Measurements from ENCODE around the gene TMEM119. TPM values are rescaled to one million over a fixed set of nuclear protein-coding genes. Genes with fewer than 3 reads are reported as not detected.
"Not testable (repeated sequence)": the region's sequence is repeated elsewhere in the genome, so short reads cannot be mapped to it uniquely, and the experiment has no call there.

TMEM119 gene
- polyA plus RNA-seq, 4 donors: 23.9 to 25.7 (median 25.5) TPM

GRCh38 chr12:108570743-108571608 lies 26.9 kb downstream of the TMEM119 start:
- no peak for DNase-seq (ENCODE audit: low read depth in 4 of 4, low spot score in 3 of 4)

DNA sequence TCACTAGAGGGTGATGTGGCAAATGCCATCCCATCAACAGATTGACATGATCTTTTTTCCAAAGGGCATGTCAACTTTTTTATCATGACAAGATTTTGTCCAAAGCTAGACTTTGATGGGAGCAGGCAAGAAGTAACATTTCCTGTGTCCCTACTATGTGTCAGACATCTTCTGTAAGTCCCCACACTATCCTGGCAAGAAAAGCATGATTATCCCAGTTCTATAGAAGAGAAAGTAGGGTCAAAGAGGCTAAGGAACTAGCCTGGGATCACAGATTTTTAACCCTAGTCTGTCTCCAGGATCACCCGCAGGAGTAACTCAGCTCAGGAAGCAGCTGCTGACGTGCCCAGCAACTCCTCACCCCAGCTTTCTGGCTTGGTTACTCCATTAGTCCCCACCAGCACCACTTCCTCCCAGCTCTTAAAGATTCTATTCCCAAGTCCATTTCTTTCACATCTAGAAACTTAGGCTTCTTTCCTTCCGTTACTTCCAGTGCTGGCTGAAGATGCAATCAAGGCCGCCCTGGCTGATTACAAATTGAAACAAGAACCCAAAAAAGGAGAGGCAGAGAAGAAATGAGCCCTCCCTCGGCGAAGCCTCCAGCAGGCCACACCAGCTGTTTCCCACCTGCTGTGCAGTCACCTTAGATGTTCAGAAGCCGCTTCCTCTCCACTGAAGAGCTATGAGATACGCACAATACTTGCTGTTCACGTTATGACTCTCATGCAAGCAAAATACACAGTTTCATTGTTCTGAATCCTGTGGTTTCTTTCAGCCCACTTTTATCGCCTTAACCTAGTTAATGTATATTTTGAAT lies 29.3 kb downstream of the TMEM119 start:
- DNase-seq (ENCODE audit: low read depth in 4 of 4, low spot score in 3 of 4): no peak

GRCh38 chr12:108567406-108568337 lies 30.2 kb downstream of the TMEM119 start:
- no peak for DNase-seq (ENCODE audit: low read depth in 4 of 4, low spot score in 3 of 4)

GRCh38 chr12:108566452-108566851 lies 31.4 kb downstream of the TMEM119 start:
- no peak for DNase-seq (ENCODE audit: low read depth in 4 of 4, low spot score in 3 of 4)

DNA sequence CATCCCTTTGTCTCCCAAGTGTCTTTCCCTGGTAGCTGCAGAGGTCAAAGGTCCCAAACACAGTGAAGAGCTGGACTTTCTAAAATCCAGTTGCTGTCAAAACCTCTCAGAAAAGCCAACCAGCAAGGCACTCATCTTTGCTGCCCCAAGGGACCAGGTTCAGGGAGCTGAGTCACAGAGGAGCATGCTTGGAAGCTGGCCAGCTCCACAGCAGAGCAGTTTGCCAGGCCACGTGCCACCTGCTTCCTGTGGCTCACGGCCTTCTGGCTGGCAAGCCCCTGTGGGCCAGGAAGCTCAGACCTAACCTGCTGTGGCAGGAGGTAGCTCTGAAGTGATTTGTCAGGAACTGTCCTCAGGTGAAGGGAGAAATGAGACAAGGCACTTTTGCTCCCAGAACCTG lies 31.9 kb downstream of the TMEM119 start:
- DNase-seq (ENCODE audit: low read depth in 4 of 4, low spot score in 3 of 4): no peak

- no peak for DNase-seq (ENCODE audit: low read depth in 4 of 4, low spot score in 3 of 4)
These were observed 32.7 kb downstream of the TMEM119 start for GRCh38 chr12:108565146-108565545.

- DNase-seq (ENCODE audit: low read depth in 4 of 4, low spot score in 3 of 4): no peak
These were observed 33.2 kb downstream of the TMEM119 start for GRCh38 chr12:108564724-108565123.

GRCh38 chr12:108563804-108564151 lies 34.1 kb downstream of the TMEM119 start:
- no peak for DNase-seq (ENCODE audit: low read depth in 4 of 4, low spot score in 3 of 4)

DNA sequence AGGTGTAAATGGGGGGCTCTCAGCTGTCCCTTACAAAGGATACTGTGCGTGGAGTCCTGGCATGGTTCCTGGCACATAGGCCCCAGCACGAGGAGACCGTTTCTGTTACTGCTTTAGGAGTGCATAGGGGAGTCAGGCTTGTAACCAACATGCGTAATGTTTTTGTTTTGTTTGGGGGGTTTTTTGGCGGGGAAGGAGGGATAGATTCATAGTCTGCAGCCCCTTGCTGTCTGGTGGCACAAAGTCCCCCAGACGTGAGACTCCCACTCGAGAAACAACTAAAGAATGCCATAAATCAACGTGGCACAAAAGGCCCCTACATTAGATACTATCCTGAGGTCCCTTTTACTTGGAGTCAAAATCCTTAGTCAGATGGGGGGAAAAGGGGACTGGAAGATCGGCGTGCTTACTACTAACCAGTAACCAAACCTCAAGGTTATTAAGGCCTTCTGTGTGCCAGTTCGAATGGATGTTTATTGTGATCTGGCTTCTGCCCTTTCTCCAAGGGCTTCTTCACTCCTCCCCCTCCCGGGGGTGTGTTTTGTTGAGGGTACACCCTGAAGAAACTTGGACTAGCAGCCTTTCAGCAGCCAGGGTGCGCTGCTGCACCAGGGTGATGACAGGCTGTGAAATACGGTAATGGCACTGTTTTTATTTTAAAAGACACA lies 34.6 kb downstream of the TMEM119 start:
- DNase-seq (ENCODE audit: low read depth in 4 of 4, low spot score in 3 of 4): peak; percentile 61 to 70 (median 70)

DNA sequence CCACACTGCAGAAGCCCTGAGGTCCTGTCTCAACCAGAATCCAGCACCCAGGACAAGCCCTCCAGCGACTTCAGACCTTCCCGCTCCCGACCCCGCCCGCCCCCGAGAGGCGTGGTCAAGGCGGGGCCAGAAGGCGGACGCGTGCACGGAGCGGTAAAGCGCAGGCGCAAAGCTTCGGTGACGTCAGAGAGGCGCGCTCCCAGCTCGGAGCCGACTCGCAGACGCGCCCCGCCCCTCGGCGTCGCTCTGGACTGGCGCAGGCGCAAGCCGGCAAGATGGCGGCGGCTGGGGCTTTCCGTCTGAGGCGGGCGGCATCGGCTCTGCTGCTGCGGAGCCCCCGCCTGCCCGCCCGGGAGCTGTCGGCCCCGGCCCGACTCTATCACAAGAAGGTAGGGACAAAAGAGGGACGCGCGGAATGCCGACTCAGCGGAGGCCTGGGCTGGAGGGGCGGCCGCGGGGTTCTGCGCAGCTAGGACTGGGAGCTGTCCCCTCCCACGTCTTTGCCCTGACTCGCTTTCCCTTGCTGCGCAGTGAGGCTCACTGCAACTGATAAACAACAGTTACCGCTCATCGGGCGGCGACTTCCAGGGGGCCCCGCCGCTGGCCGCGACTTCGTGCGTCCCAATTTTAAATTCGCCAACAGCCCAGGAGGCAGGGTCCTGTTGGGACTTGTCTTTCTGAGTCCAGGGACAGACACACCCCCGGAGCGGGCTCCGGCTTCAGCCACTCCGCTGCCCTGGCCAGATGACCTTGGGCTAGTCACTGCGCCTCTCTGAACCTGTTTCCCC lies 35.3 kb downstream of the TMEM119 start, which contains the start of gene ISCU:
ISCU (plus strand) TSS at position 249 of the 788 bp plus-strand sequence; CDS start at position 276, 27 bp downstream.
- peak; percentile 95 to 99 (median 96) for DNase-seq (ENCODE audit: low read depth in 4 of 4, low spot score in 3 of 4)

DNA sequence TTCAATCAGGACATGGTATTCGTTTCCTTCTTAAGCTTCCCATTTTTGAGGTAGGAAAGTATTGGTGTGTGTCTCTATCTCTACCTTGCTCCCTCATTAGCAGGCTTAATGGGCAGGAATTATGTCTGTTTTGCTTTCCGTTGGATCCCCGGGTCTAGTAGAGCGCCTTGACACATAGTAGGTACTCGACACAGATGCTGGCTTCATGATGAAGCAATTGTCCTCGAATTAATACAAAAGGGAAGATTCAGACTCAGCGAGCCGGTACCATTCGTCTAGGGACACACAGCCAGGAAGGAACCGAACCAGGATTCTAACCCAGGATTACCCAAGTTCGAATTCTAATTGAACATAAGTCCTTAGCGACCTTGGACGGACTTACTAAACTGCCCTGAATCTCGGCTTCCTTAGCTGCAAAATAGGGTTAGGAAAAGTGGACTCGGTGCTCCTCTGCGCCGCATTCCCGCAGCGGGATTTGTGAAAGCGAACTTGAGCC lies 36.0 kb downstream of the TMEM119 start:
- DNase-seq (ENCODE audit: low read depth in 4 of 4, low spot score in 3 of 4): no peak

DNA sequence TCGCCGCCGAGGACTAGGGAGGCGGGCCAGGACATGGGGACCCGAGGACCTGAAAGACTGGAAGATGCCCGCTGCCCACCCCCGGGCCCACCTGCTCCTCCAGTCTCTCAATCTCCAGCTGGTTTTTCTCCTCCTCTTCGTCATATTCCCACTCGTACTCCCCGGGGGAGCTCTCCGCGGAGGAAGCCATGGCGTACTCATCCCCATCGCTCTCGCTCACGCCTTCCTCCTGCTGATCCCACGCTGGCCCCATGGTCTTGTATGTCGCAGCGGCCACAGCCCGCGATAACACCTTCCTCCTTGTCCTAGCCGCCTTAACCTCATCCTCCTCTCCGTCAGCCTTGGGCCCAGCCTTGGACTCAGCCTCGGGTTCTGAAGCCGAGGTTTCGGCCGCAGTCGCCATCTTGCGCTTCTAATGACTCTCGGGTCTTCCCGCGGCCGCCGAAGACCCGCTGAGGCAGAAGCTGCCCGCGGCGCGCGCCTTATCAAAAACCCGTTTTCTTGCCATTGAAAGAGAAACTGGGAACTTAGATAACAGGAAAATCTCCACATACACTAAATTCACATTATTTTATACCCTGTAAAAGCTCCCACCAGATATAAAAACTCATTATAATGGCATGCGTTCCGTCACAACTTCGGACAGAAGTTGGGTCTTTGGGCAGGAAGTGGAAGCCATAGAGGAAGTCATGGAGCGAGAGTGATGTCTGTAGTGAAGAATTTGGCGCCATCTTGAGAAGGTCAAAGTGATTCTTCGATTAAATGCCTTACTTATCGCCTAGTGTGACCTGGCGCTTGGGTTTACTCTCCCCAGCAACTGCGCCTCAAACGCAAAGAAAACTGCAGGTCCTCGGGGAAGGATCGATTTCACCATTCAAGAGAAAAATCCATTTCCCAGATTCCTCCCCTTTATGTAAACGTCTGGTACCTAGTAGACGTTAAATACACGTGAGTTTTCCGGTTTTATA lies 36.8 kb downstream of the TMEM119 start, which contains the start of gene SART3:
SART3 (minus strand) TSS at position 422 of the 968 bp plus-strand sequence; CDS start at position 403, 19 bp downstream.
- peak; percentile 74 to 88 (median 78) for DNase-seq (ENCODE audit: low read depth in 4 of 4, low spot score in 3 of 4)

GRCh38 chr12:108560321-108560721 lies 37.6 kb downstream of the TMEM119 start:
- DNase-seq (ENCODE audit: low read depth in 4 of 4, low spot score in 3 of 4): peak in 1 of 4 donors; percentile 3

GRCh38 chr12:108559748-108560147 lies 38.1 kb downstream of the TMEM119 start:
- no peak for DNase-seq (ENCODE audit: low read depth in 4 of 4, low spot score in 3 of 4)

GRCh38 chr12:108559007-108559655 lies 38.8 kb downstream of the TMEM119 start:
- no peak for DNase-seq (ENCODE audit: low read depth in 4 of 4, low spot score in 3 of 4)

DNA sequence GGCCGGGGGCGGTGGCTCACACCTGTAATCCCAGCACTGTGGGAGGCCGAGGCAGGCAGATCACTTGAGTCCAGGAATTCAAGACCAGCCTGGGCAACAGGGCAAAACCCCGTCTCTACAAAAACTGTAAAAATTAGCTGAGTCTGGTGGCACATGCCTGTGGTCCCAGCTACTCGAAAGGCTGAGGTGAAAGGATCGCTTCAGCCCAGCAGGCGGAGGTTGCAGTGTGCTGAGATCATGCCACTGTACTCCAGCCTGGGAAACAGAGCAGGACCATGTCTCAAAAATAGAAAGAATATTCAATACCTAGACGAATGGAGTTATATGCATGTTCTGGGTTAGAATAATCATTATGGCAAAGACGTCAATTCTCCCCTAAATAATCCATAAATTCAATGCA lies 42.5 kb downstream of the TMEM119 start:
- DNase-seq (ENCODE audit: low read depth in 4 of 4, low spot score in 3 of 4): not testable (repeated sequence)

DNA sequence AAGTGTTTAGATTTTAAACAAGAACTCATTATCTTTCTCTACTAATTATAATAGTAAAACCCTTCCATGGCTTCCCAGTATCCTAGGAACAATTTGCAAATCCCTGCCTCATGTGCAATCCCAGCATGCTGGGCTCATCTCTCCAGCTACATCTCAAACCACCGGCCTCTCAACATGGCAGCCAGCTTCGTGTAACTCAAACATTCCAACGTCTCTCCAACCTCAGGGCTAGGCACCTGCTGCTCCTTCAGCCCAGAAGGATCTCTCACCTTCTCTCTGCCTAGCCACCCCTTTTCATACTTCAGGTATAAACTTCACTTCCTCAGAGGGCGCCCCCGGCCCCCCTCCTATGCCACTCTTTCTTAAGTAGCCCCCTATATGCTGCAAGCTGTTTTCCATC lies 44.1 kb downstream of the TMEM119 start:
- DNase-seq (ENCODE audit: low read depth in 4 of 4, low spot score in 3 of 4): no peak
